OCI-LY7 (cell line): Measurements from ENCODE around the gene SMIM38.

ENCODE experiments used
- CTCF ChIP-seq: fragments of 200-600 bp; sonication (generic); conservative IDR thresholded peaks from 2 replicates; pipeline ENCODE4 v1.5.1; 2014; ENCODE audit warnings: mild to moderate bottlenecking, antibody characterized with exemption, low read length, moderate library complexity, mixed read lengths
- EZH2phosphoT487 ChIP-seq: fragments of 200-600 bp; sonication (generic); IDR thresholded peaks from 2 replicates; pipeline ENCODE4 v1.6.1; 2018; ENCODE audit warnings: low read depth, borderline replicate concordance, mild to moderate bottlenecking, mixed run types, antibody characterized with exemption, low read length, moderate library complexity, mixed read lengths

DNA sequence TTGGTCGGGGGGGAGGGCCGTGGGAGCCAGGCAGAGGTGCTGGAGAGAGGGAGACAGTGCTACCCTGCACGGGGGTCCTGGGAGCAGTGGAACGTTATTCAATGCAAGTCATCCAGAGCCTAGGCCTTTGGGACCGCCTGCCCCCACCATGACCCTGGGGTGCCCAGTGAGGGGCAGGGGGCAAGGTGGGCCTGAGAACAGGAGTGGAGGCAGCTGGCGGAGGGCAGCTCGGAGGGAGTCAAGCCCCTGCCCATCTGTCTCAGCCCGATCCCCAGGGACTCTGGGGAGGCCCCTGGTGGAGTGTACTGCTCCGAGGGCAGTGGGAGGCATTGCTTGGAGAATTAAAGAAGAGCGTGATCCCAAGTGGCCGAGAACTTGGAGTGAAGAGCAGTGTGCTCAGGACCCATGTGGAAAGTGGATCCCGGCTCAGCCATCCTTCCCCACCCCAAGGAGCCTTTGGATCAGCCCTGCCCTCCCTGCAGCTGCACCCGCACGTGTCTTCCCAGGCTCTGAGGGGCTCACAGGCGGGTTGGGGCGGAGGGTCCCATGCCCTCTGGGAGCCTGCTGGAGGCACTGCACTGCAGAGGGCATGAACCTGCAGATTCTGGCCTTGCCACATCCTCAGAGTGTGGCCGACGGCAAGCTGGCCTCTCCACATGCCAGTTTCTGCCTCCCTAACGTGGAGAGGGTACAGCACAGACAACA, 34.0 kb upstream of the SMIM38 start:
- TF ChIP-seq CTCF: no peak
- TF ChIP-seq EZH2phosphoT487: no peak
